Astrocyte of the spinal cord (primary cell): ENCODE results near the gene CRLF1.

ENCODE experiments used
- DNase-seq: peaks from one replicate; pipeline ENCODE4 v3.0.0; 2011; ENCODE audit warnings: low read depth, low spot score
- H3K4me3 ChIP-seq: 2 replicates; pipeline ENCODE4 v1.5.1; 2011; ENCODE audit warnings: low read depth, mild to moderate bottlenecking, low read length, moderate library complexity
- CTCF ChIP-seq: IDR thresholded peaks from 2 replicates; pipeline ENCODE4 v1.5.1; 2012; ENCODE audit warnings: low read depth, mild to moderate bottlenecking, low read length, inconsistent platforms
- in situ Hi-C: cut with HindIII; loops from 2 replicates; pipeline ENCODE4 v1.10.0; 2017; ENCODE audit warnings: low sequenced_read_pairs

CRLF1 gene

GRCh38 chr19:18608805-18609716 is 2.5 kb upstream of the CRLF1 start:
- no peak for TF ChIP-seq CTCF
- DNase-seq: no peak
- H3K4me3 ChIP-seq: no peak overlapping the region
- in situ Hi-C loops: no loop called here

- no peak for TF ChIP-seq CTCF
- no peak overlapping the region for H3K4me3 ChIP-seq
Observed at GRCh38 chr19:18608102-18608804, 1.7 kb upstream of the CRLF1 start.

GRCh38 chr19:18607226-18608101 is 865 bp upstream of the CRLF1 start:
- in situ Hi-C loops: no loop called here
- H3K4me3 ChIP-seq: no peak overlapping the region
- no peak for TF ChIP-seq CTCF
- no peak for DNase-seq

More at GRCh38 chr19:18608102-18608804, 1.7 kb upstream of the CRLF1 start:
- in situ Hi-C loops: no loop called here
- DNase-seq: no peak

- H3K4me3 ChIP-seq: no peak overlapping the region
- DNase-seq: no peak
- no peak for TF ChIP-seq CTCF
- in situ Hi-C loops: no loop called here
Observed at GRCh38 chr19:18605546-18606280, 886 bp downstream of the CRLF1 start.

GRCh38 chr19:18605196-18605545 is 1.4 kb downstream of the CRLF1 start:
- no peak overlapping the region for H3K4me3 ChIP-seq
- in situ Hi-C loops: no loop called here
- DNase-seq: no peak
- no peak for TF ChIP-seq CTCF

- in situ Hi-C loops: no loop called here
Observed at GRCh38 chr19:18604820-18605159, 1.8 kb downstream of the CRLF1 start.

More at GRCh38 chr19:18604820-18605159, 1.8 kb downstream of the CRLF1 start:
- no peak for DNase-seq
- H3K4me3 ChIP-seq: no peak overlapping the region
- TF ChIP-seq CTCF: no peak
